Astrocyte of the spinal cord (primary cell): ENCODE results near the gene CCDC183.
A peak's percentile ranks its signal among the peaks of the same experiment; 100 is the strongest.
"Not testable (repeated sequence)": the region's sequence is repeated elsewhere in the genome, so short reads cannot be mapped to it uniquely, and the experiment has no call there.

Source experiments
- DNase-seq: peaks from one replicate; pipeline ENCODE4 v3.0.0; 2011; ENCODE audit warnings: low read depth, low spot score
- H3K4me3 ChIP-seq: 2 replicates; pipeline ENCODE4 v1.5.1; 2011; ENCODE audit warnings: low read depth, mild to moderate bottlenecking, low read length, moderate library complexity
- in situ Hi-C: cut with HindIII; loops from 2 replicates; pipeline ENCODE4 v1.10.0; 2017; ENCODE audit warnings: low sequenced_read_pairs
- TF ChIP-seq, protein P1 (sequence below): IDR thresholded peaks from 2 replicates; pipeline ENCODE4 v1.5.1; 2012; ENCODE audit warnings: low read depth, mild to moderate bottlenecking, low read length, inconsistent platforms

CCDC183 gene

DNA sequence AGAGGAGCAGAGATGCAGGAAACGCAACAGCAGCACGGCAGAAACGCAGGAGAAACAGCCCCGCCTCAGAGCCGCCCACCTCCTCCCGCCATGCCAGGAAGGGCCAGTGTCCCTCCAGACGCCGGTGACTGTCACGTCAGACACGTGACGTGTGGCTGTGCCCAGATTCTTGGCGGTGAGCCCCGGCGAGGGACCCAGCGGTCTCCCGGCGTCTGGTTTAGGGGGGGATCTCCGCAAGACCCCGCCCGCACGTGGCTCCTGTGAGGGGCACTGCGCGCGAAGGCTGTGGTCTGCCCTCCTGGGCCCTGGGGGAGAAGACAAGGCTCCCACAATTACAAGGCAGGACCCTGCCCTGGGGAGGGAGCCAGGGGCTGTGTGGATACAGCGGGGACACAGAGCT is 35.7 kb upstream of the CCDC183 start:
- H3K4me3 ChIP-seq, result no peak overlapping the region
- no peak for DNase-seq
- TF ChIP-seq, protein P1, sequence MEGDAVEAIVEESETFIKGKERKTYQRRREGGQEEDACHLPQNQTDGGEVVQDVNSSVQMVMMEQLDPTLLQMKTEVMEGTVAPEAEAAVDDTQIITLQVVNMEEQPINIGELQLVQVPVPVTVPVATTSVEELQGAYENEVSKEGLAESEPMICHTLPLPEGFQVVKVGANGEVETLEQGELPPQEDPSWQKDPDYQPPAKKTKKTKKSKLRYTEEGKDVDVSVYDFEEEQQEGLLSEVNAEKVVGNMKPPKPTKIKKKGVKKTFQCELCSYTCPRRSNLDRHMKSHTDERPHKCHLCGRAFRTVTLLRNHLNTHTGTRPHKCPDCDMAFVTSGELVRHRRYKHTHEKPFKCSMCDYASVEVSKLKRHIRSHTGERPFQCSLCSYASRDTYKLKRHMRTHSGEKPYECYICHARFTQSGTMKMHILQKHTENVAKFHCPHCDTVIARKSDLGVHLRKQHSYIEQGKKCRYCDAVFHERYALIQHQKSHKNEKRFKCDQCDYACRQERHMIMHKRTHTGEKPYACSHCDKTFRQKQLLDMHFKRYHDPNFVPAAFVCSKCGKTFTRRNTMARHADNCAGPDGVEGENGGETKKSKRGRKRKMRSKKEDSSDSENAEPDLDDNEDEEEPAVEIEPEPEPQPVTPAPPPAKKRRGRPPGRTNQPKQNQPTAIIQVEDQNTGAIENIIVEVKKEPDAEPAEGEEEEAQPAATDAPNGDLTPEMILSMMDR, result no peak
- in situ Hi-C loops, result no loop called here

DNA sequence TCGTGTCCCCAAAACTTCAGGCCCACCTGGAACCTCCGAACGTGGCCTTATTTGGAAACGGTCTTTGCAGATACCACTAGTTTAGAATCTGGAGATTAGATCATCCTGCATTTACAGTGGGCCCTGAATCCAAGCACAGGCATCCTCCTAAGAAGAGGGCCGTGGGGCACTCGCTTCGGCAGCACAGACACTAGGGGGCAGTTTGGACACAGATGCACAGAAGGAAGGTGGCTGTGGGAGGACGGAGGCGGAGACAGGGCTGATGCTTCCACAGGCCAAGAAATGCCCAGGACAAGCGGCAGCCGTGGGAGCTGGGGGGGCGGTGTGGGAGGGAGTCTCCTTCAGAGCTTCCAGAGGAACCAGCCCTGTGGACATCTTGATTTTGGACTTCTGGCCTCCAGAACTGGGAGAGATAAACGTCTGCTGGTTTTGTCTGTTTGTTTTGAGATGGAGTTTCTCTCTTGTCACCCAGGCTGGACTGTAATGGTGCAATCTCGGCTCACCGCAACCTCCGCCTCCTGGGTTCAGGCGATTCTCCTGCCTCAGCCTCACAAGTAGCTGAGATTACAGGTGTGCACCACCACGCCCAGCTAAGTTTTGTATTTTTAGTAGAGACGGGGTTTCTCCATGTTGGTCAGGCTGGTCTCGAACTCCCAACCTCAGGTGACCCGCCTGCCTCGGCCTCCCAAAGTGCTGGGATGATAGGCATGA is 35.1 kb upstream of the CCDC183 start:
- peak; percentile 55 for DNase-seq
- in situ Hi-C loops, H3K4me3 ChIP-seq: not testable (repeated sequence)
- TF ChIP-seq, protein P1, result peak; percentile 79

DNA sequence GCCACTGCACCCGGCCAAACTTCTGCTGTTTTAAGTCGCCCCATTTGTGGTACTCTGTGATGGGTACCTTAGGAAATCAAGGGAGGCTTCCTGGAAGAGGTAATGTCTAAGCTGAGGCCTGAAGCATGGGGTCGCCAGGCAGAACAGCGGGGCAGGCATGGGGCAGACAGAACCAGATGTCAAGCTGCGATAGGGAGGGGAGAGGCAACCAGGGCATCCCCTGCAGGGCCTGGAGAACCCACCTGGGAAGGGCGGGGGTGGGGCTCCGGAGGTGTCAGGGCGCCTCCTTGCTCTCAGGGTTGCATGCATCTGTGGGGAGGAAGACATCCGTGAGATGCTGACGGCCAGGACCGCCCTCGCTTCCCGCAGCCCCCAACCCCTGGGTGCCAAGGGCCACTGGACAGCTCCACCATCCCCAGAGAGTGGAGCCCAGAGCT is 34.6 kb upstream of the CCDC183 start:
- TF ChIP-seq, protein P1, result no peak
- in situ Hi-C loops, result no loop called here
- no peak overlapping the region for H3K4me3 ChIP-seq
- DNase-seq, result no peak

DNA sequence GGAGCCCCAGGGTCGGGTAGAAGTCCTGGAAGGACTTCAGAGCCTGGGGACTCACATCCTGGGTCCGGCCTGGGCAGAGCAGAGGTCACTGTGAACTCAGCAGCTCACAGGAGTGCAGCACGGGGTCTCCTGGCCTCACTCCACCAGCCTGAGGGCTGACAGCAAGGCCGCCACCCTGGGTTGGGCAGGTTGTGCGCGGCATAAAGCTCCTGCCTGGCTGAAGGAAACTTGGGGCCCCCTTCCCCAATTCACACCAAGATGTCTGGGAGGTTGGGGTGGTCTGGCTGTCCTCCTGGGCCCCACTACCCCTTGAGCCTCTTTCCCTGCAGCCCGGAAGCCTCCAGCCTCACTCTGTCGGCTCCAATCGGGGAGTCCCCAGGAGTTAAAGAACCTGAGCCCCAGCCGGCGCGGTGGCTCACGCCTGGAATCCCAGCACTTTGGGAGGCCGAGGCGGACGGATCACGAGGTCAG is 33.9 kb upstream of the CCDC183 start:
- H3K4me3 ChIP-seq, result no peak overlapping the region
- TF ChIP-seq, protein P1, result no peak
- no peak for DNase-seq
- in situ Hi-C loops, result no loop called here

DNA sequence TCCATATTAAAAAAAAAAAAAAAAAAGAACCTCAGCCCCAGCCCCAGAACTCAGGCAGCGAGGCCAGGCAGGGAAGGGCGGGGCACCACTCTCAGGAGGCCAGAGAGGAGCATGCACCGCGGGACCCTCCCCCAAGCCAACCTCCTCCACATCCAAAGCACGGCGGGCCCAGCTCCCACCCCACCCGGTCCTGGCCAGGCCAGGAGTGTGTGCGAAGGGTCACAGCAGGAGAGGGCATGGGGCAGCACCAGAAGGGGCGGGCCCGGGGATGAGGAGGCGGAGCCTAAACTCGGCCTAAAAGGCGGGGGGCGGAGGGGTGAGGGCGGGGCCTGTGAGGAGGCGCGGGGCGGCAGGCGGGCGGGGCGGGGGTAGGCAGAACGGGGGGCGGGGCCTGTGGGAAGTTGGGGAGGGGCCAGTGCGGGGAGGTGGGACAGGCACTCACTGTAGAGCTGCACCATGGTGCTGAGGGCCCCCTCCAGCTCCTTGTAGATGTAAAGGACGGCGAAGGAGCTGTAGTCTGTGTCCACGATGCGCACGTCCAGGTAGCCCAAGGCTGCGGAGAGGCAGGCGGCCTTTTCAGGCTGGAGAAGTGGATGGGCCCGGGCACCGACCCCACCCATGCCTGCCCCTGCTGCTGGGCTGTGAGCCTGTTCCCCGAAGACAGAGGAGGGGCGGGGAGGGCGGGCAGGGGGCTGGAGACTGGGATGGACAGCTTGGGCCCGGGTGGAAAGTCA is 33.1 kb upstream of the CCDC183 start:
- no peak overlapping the region for H3K4me3 ChIP-seq
- TF ChIP-seq, protein P1, result no peak
- DNase-seq, result no peak
- in situ Hi-C loops, result no loop called here

DNA sequence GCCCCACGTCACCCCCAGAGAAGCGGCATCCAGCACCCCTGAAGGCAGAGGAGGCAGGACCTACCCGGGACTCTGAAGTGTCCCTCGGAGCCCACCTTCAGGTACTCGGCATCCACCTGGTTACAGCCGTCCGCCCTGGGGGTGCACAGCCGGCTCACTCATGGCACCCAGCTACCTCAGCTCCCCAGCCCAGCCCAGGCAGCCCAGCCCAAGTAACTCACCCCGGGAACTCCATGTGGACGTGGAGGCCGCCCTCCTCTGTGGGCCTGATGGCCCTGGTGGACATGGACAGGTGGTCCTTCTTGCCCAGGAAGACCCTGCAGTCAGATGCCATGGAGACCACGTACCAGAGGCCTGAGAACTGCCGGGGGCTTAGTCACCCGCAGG is 32.5 kb upstream of the CCDC183 start:
- in situ Hi-C loops, result no loop called here
- TF ChIP-seq, protein P1, result no peak
- no peak overlapping the region for H3K4me3 ChIP-seq
- DNase-seq, result no peak
